Lung (tissue), 12 donors: ENCODE results near the gene THSD7B. TPM values are rescaled to one million over a fixed set of nuclear protein-coding genes. Genes with fewer than 3 reads are reported as not detected.

ENCODE experiments used
- ATAC-seq: fragments of 200-7000 bp; cut with Tn5 transposase; one replicate; pipeline ENCODE4 v1.9.1; 2020; ENCODE audit warnings: moderate number of reproducible peaks; ENCODE audit not compliant: insufficient read depth, low FRiP score
- DNase-seq, 3 donors: peaks; one replicate each; pipeline ENCODE4 v3.0.0-alpha.2; 2013 to 2017
- H3K27ac ChIP-seq, 2 donors: one replicate each; pipeline ENCODE4 v1.5.1; 2013; ENCODE audit warnings: mild to moderate bottlenecking in 2 of 2, moderate library complexity in 2 of 2, control low read depth in 1 of 2, inconsistent platforms in 1 of 2, low read depth in 1 of 2, low read length in 1 of 2
- H3K27me3 ChIP-seq, 3 donors: one replicate each; pipeline ENCODE4 v1.5.1; 2013; ENCODE audit warnings: low read length in 2 of 3; ENCODE audit not compliant: control insufficient read depth in 3 of 3, insufficient read depth in 3 of 3
- H3K36me3 ChIP-seq, 4 donors: one replicate each; pipeline ENCODE4 v1.5.1; 2013; ENCODE audit warnings: low read length in 4 of 4, mild to moderate bottlenecking in 1 of 4, moderate library complexity in 1 of 4; ENCODE audit not compliant: control insufficient read depth in 4 of 4, insufficient read depth in 4 of 4
- H3K4me1 ChIP-seq, 5 donors: one replicate each; pipeline ENCODE4 v1.5.1; 2013; ENCODE audit warnings: low read length in 5 of 5, mild to moderate bottlenecking in 2 of 5, moderate library complexity in 1 of 5; ENCODE audit not compliant: control insufficient read depth in 5 of 5, insufficient read depth in 5 of 5
- H3K4me3 ChIP-seq: one replicate; pipeline ENCODE4 v1.5.1; 2013; ENCODE audit warnings: mild to moderate bottlenecking, control low read depth, moderate library complexity
- H3K9ac ChIP-seq, 2 donors: one replicate each; pipeline ENCODE4 v1.5.1; 2013; ENCODE audit warnings: low read length in 2 of 2, control low read depth in 1 of 2; ENCODE audit not compliant: insufficient read depth in 1 of 2
- H3K9me3 ChIP-seq, 4 donors: one replicate each; pipeline ENCODE4 v1.5.1; 2013; ENCODE audit warnings: low read length in 3 of 4, mild to moderate bottlenecking in 1 of 4, moderate library complexity in 1 of 4; ENCODE audit not compliant: control insufficient read depth in 4 of 4, insufficient read depth in 3 of 4
- CTCF ChIP-seq: IDR thresholded peaks from 2 replicates; pipeline ENCODE4 v1.5.1; 2012; ENCODE audit warnings: mild to moderate bottlenecking; ENCODE audit errors: control extremely low read depth, extremely low read depth
- WGBS, 2 donors: extraction: QIAGEN DNeasy Blood & Tissue Kit; methylation state at CpG; one replicate each; pipeline ENCODE4 v1.1.7; 2013; 5-methylcytosine and 5-hydroxymethylcytosine counted together
- polyA plus RNA-seq, 2 donors: library from polyadenylated mRNA; stranded (reverse); fragments of 200-250 nt; gene quantifications; one replicate each; pipeline ENCODE4 v1.2.1, GENCODE V29; 2013
- total RNA-seq, 2 donors: library from RNA; depleted of rRNA in 1 of 2; stranded (reverse); fragments of >200 nt in 1 of 2; gene quantifications; one replicate each; pipeline ENCODE4 v1.2.1, GENCODE V29; 2014 to 2021
- donor health status: control.
- donor health status: control.
- donor health status: Bipolar disorder and iron deficiency.
- donor health status: healthy.
- donor health status: DM: yes; HTN: yes; CAD: no.

The THSD7B gene
- total and polyA plus RNA-seq, 4 donors: 0.03 to 8.2 (median 0.14) TPM

- WGBS, 2 donors: 89 to 91% methylated on average over 3 of the region's 3 CpGs
- H3K9ac ChIP-seq: no peak overlapping the region
- no peaks in the 10 kb centered on the region for H3K9me3 ChIP-seq
- no peak for ATAC-seq
- H3K36me3 ChIP-seq: no peaks in the 10 kb centered on the region
- H3K4me3 ChIP-seq: no peak overlapping the region
- no peaks in the 10 kb centered on the region for H3K4me1 ChIP-seq
- TF ChIP-seq CTCF: no peak
- no peak for DNase-seq
- no peak overlapping the region for H3K27ac ChIP-seq
- no peaks in the 10 kb centered on the region for H3K27me3 ChIP-seq
Measured at GRCh38 chr2:137183206-137183898, 418.0 kb downstream of the THSD7B start.

- Histone ChIP-seq H3K4me3 (no peak overlapping the region), H3K27me3 (no peaks in the 10 kb centered on the region), H3K36me3 (no peaks in the 10 kb centered on the region), H3K27ac (no peak overlapping the region), H3K9me3 (no peaks in the 10 kb centered on the region), H3K9ac (no peak overlapping the region), H3K4me1 (no peaks in the 10 kb centered on the region)
- ATAC-seq (no peak), DNase-seq (no peak)
- TF ChIP-seq CTCF: no peak
- WGBS, 2 donors: 91 to 93% methylated on average over 3 of the region's 3 CpGs
Measured at GRCh38 chr2:137185378-137186078, 420.2 kb downstream of the THSD7B start.

- no peaks in the 10 kb centered on the region for H3K9me3 ChIP-seq
- H3K9ac ChIP-seq: no peak overlapping the region
- 77 to 80% methylated on average over 2 of the region's 2 CpGs for WGBS, 2 donors
- H3K36me3 ChIP-seq: no peaks in the 10 kb centered on the region
- no peaks in the 10 kb centered on the region for H3K27me3 ChIP-seq
- ATAC-seq (no peak), DNase-seq (no peak)
- no peak for TF ChIP-seq CTCF
- H3K4me3 ChIP-seq: no peak overlapping the region
- no peak overlapping the region for H3K27ac ChIP-seq
- no peaks in the 10 kb centered on the region for H3K4me1 ChIP-seq
Measured at GRCh38 chr2:137187216-137187615, 421.9 kb downstream of the THSD7B start.
